ENCODE data around the gene GP2.
"Not testable (repeated sequence)": the region's sequence is repeated elsewhere in the genome, so short reads cannot be mapped to it uniquely, and the experiment has no call there.

GP2 gene

DNA sequence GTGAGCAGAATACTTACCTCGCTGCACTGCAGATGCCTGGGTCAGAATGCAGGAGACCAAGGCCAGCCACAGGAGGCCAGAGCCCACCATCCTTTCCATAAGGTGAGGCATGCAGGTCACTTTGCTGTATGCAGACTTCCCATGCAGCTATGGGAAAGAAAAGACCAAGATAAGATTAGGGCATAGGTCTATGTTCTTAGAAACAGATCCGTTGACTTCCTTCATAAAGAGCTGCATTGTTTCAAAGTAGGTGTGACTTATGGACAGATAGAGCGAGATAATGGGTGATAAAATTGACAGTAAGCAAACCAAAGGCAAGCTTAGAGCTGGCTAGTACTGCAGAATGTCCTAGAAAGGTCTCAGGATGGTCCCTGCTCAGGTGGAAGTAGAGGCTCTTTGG lies 992 bp downstream of the GP2 start:
- H3K9me3 ChIP-seq (ENCODE audit: control insufficient read depth, low read length): no peaks in the 10 kb centered on the region
- no peak overlapping the region for H3K4me3 ChIP-seq (ENCODE audit: extremely low read depth, insufficient read depth, low read length, poor library complexity, severe bottlenecking)
- 84 to 87% methylated on average over 3 of the region's 3 CpGs for WGBS, 2 experiments (ENCODE audit: insufficient coverage in 2 of 2)

DNA sequence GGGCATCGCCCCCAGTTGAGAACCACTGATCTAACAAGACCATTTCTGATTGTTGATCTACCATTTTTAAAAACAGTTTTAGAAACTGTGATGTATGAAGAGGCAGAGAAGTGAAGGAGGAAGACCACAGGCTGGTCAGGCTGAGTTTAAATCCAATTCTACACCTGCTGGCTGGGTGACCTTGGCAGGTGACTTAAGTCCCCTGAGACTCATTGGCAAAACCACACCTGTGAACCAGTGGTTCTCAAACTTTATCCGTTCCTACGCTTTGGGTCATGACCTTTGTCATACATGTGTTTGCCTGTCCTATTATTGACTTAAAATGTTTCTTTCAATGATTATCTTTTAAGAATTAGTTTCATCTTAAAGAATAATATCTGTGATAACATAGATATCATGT lies 2.3 kb downstream of the GP2 start:
- no CpG with 5 or more reads among the region's 3 CpGs for WGBS, 2 experiments (ENCODE audit: insufficient coverage in 2 of 2)

More for the DNA sequence above, 992 bp downstream of the GP2 start:
- H3K36me3 ChIP-seq (ENCODE audit: control insufficient read depth, insufficient read depth, low read length): no peaks in the 10 kb centered on the region
- H3K27ac ChIP-seq (ENCODE audit: low read depth, low read length, severe bottlenecking): no peak overlapping the region
- H3K4me1 ChIP-seq (ENCODE audit: control insufficient read depth, insufficient read depth, low read length, poor library complexity, severe bottlenecking): no peaks in the 10 kb centered on the region

DNA sequence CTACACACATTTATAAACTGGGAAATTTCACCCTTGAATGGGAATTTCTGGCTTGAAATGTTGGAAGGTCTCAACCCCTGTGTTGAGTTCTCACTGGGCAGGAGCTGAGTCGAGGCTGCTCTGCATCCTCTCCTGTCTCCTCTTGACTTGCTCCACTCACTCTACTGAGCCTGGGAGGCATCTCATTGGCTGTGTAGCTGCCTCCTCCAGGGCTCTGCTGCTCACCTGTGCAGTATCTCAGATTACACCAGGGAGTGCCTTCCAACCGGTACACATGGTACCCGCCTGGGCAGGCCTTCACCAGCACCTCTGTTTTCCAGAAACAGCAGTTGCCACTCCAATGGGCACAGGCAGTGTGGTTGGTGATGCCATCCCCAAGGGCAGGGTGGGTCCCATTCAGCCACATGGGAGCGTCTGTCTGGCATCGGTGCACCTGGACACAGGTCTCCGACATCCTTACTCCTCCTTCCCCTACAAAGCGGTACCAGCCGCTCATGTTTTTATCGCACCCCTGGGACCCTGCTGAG lies 3.7 kb downstream of the GP2 start:
- Histone ChIP-seq H3K9me3 (ENCODE audit: control insufficient read depth, low read length) (no peaks in the 10 kb centered on the region), H3K36me3 (ENCODE audit: control insufficient read depth, insufficient read depth, low read length) (no peaks in the 10 kb centered on the region), H3K4me3 (ENCODE audit: extremely low read depth, insufficient read depth, low read length, poor library complexity, severe bottlenecking) (no peak overlapping the region), H3K27ac (ENCODE audit: low read depth, low read length, severe bottlenecking) (no peak overlapping the region), H3K4me1 (ENCODE audit: control insufficient read depth, insufficient read depth, low read length, poor library complexity, severe bottlenecking) (no peaks in the 10 kb centered on the region)
- WGBS, 2 experiments (ENCODE audit: insufficient coverage in 2 of 2): 78 to 82% methylated on average over 5 to 6 of the region's 9 CpGs

More for the DNA sequence above, 2.3 kb downstream of the GP2 start:
- H3K4me1 ChIP-seq (ENCODE audit: control insufficient read depth, insufficient read depth, low read length, poor library complexity, severe bottlenecking): no peaks in the 10 kb centered on the region
- no peaks in the 10 kb centered on the region for H3K9me3 ChIP-seq (ENCODE audit: control insufficient read depth, low read length)
- no peak overlapping the region for H3K4me3 ChIP-seq (ENCODE audit: extremely low read depth, insufficient read depth, low read length, poor library complexity, severe bottlenecking)
- H3K27ac ChIP-seq (ENCODE audit: low read depth, low read length, severe bottlenecking): no peak overlapping the region
- no peaks in the 10 kb centered on the region for H3K36me3 ChIP-seq (ENCODE audit: control insufficient read depth, insufficient read depth, low read length)

DNA sequence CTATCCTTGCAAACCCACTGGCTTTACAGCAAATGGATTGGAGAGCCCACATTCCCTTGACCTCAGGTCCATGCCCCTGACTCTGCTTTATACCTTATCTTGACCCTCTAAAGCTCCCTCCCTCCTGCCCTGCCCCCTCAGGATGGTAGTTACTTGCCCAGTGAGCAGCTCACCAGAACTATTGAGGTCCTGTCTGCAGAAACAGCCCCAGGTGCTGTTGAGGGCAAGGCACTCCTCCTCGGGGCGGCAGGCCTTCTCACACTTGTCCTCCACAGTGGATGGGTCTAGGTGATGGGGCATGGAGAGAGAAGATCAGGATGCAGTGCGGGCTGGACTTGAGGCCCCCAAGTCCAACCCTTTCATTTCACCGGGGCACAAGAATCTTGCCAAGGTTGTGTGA lies 4.6 kb downstream of the GP2 start:
- Histone ChIP-seq H3K9me3 (ENCODE audit: control insufficient read depth, low read length) (no peaks in the 10 kb centered on the region), H3K27ac (ENCODE audit: low read depth, low read length, severe bottlenecking) (no peak overlapping the region), H3K4me1 (ENCODE audit: control insufficient read depth, insufficient read depth, low read length, poor library complexity, severe bottlenecking) (no peaks in the 10 kb centered on the region), H3K36me3 (ENCODE audit: control insufficient read depth, insufficient read depth, low read length) (no peaks in the 10 kb centered on the region), H3K4me3 (ENCODE audit: extremely low read depth, insufficient read depth, low read length, poor library complexity, severe bottlenecking) (no peak overlapping the region)
- WGBS, 2 experiments (ENCODE audit: insufficient coverage in 2 of 2): 91 to 100% methylated on average over 2 to 4 of the region's 4 CpGs

DNA sequence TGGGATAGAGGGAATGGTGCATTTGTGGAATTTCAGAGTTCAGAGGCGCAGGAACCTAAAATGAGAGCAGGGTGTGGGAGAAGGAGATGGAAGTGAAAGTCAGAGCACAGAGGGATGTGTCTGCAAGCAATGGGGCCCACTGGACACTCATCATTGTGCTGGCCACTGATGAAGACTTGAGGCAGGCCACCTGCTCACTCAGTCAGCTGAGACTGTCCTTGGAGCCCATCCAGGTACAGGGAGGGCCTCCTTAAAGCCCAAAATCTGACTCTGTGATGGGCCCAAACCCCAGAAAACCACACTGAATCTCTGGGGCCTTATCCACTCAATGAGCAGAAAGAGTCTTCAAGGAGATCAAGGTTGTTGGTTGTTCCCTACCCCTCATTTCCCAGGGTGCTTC lies 5.6 kb downstream of the GP2 start:
- Histone ChIP-seq H3K9me3 (ENCODE audit: control insufficient read depth, low read length) (no peaks in the 10 kb centered on the region), H3K4me3 (ENCODE audit: extremely low read depth, insufficient read depth, low read length, poor library complexity, severe bottlenecking) (no peak overlapping the region), H3K36me3 (ENCODE audit: control insufficient read depth, insufficient read depth, low read length) (no peaks in the 10 kb centered on the region), H3K4me1 (ENCODE audit: control insufficient read depth, insufficient read depth, low read length, poor library complexity, severe bottlenecking) (no peaks in the 10 kb centered on the region), H3K27ac (ENCODE audit: low read depth, low read length, severe bottlenecking) (no peak overlapping the region)
- WGBS, 2 experiments (ENCODE audit: insufficient coverage in 2 of 2): 89 to 90% methylated on average over 1 of the region's 1 CpG

DNA sequence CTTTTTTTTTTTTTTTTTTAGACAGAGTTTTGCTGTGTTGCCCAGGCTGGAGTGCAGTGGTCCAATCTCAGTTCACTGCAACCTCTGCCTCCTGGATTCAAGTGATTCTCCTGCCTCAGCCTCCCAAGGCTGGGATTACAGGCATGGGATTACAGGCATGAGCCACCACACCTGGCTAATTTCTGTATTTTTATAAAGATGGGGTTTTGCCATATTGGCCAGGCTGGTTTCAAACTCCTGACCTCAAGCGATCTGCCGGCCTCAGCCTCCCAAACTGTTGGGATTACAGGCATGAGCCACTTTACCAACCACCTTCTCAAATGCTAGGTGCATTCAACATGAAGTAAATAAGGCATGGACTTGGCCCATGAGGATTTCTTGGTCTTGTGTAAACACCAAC lies 6.3 kb downstream of the GP2 start:
- WGBS, 2 experiments (ENCODE audit: insufficient coverage in 2 of 2): 83% methylated on average over 1 of the region's 2 CpGs; no CpG with 5 or more reads in 1 of the 2 experiments

DNA sequence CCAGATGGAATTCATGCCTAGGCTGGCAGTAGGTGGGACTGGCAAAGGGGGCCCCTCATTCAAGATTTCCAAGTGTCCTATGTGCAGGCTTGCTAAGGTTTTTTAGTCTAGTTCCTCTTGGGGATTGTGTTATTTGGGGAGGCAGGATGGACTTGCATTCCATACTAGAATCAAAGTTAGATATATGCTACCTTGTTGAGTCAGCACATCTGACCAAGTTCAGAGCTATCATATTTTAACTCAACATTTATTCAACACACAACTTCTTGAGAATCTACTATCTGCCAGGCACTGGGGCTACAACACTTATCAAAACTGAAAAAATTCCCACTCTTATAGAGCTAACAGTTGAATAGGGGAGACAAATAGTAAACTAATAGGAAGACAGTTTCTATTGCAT lies 6.7 kb downstream of the GP2 start:
- no peaks in the 10 kb centered on the region for H3K9me3 ChIP-seq (ENCODE audit: control insufficient read depth, low read length)
- H3K4me1 ChIP-seq (ENCODE audit: control insufficient read depth, insufficient read depth, low read length, poor library complexity, severe bottlenecking): no peaks in the 10 kb centered on the region
- H3K27ac ChIP-seq (ENCODE audit: low read depth, low read length, severe bottlenecking): no peak overlapping the region
- no peaks in the 10 kb centered on the region for H3K36me3 ChIP-seq (ENCODE audit: control insufficient read depth, insufficient read depth, low read length)
- H3K4me3 ChIP-seq (ENCODE audit: extremely low read depth, insufficient read depth, low read length, poor library complexity, severe bottlenecking): no peak overlapping the region

More for the DNA sequence above, 6.3 kb downstream of the GP2 start:
- not testable (repeated sequence) for H3K4me3 ChIP-seq (ENCODE audit: extremely low read depth, insufficient read depth, low read length, poor library complexity, severe bottlenecking); H3K27ac ChIP-seq (ENCODE audit: low read depth, low read length, severe bottlenecking); H3K9me3 ChIP-seq (ENCODE audit: control insufficient read depth, low read length); H3K36me3 ChIP-seq (ENCODE audit: control insufficient read depth, insufficient read depth, low read length); H3K4me1 ChIP-seq (ENCODE audit: control insufficient read depth, insufficient read depth, low read length, poor library complexity, severe bottlenecking)

DNA sequence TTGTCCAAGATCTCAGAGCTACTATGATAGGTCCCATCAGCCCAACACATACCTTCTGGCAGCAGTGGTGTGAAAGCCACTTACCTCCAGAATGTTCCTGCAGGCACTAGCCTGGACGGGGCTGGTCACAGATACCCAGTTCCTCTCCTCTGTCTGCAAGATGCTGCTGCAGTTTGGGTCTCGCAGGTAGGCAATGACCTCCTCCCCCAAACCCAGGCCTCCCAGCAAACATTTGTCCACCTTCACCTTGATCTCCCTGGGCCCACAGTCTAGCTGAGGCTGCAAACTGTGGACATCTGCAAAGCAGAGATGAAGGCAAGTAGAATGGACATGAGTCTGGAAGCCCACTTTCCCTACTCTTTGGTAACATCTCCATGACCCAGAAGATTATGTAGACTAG lies 7.1 kb downstream of the GP2 start:
- H3K4me3 ChIP-seq (ENCODE audit: extremely low read depth, insufficient read depth, low read length, poor library complexity, severe bottlenecking): no peak overlapping the region
- H3K4me1 ChIP-seq (ENCODE audit: control insufficient read depth, insufficient read depth, low read length, poor library complexity, severe bottlenecking): no peaks in the 10 kb centered on the region
- no peaks in the 10 kb centered on the region for H3K36me3 ChIP-seq (ENCODE audit: control insufficient read depth, insufficient read depth, low read length)
- WGBS, 2 experiments (ENCODE audit: insufficient coverage in 2 of 2): 60 to 71% methylated on average over 1 of the region's 2 CpGs
- H3K27ac ChIP-seq (ENCODE audit: low read depth, low read length, severe bottlenecking): no peak overlapping the region
- no peaks in the 10 kb centered on the region for H3K9me3 ChIP-seq (ENCODE audit: control insufficient read depth, low read length)

DNA sequence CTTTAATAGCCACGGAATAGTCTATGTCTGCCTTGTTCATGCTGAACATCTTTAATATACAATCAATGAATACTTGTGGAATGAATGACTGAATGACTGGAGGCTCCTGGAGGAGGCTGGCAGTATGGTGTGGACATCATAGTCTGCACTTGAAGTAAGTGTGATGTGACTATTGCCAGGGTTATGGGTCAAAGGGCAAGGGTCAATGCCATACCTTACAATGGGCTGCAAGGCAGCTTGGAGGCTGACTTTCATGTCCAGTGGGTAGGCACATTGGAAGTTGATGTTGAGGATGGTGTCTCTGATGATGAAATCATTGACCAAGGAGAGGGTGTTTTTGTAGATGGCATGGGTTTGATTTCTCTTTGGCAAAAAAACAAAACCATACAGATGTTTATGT lies 7.9 kb downstream of the GP2 start:
- no peak overlapping the region for H3K4me3 ChIP-seq (ENCODE audit: extremely low read depth, insufficient read depth, low read length, poor library complexity, severe bottlenecking)
- no peak overlapping the region for H3K27ac ChIP-seq (ENCODE audit: low read depth, low read length, severe bottlenecking)
- H3K9me3 ChIP-seq (ENCODE audit: control insufficient read depth, low read length): no peaks in the 10 kb centered on the region
- WGBS, 2 experiments (ENCODE audit: insufficient coverage in 2 of 2): no CpG with 5 or more reads among the region's 1 CpG
- H3K4me1 ChIP-seq (ENCODE audit: control insufficient read depth, insufficient read depth, low read length, poor library complexity, severe bottlenecking): no peaks in the 10 kb centered on the region
- H3K36me3 ChIP-seq (ENCODE audit: control insufficient read depth, insufficient read depth, low read length): no peaks in the 10 kb centered on the region

DNA sequence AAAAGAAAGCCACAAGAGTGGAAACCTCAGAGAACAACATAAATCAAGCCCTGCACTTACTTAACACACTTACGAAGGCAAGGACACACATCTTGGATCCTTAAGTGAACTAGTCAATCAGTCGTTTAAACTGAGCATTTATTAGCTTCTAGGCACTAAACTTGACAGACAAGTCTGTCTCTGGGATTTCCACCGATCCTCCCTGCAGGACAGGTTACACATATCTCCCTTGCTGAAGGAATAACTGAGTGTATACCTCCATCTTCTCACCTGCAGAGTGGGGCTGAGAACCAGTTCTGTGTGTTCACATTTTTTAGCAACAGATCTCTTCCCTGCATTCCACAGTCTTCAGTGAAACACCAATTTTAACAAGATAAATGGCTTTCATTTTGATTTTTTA lies 8.9 kb downstream of the GP2 start:
- 83 to 85% methylated on average over 2 to 3 of the region's 3 CpGs for WGBS, 2 experiments (ENCODE audit: insufficient coverage in 2 of 2)

DNA sequence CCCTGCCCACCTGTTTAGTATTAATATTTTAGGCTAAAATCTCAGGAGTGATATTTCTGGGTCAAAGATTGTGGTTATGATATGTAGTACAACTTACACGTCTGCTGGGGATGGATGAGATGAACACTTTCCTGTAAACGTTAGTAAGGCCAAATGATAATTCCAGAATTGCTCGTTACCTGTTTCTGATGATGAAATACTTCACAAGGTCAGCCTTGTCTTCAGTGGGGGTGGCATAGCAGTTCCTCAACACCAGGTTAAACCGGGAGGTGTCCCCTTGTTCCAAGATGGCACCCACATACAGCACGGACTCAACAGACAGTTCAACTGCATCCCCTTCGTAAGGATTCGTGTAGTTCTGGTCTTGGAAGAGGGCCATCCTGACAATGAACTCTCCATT lies 9.3 kb downstream of the GP2 start:
- 91 to 97% methylated on average over 7 of the region's 7 CpGs for WGBS, 2 experiments (ENCODE audit: insufficient coverage in 2 of 2)
- no peaks in the 10 kb centered on the region for H3K36me3 ChIP-seq (ENCODE audit: control insufficient read depth, insufficient read depth, low read length)
- no peaks in the 10 kb centered on the region for H3K4me1 ChIP-seq (ENCODE audit: control insufficient read depth, insufficient read depth, low read length, poor library complexity, severe bottlenecking)
- no peak overlapping the region for H3K27ac ChIP-seq (ENCODE audit: low read depth, low read length, severe bottlenecking)
- H3K9me3 ChIP-seq (ENCODE audit: control insufficient read depth, low read length): no peaks in the 10 kb centered on the region
- no peak overlapping the region for H3K4me3 ChIP-seq (ENCODE audit: extremely low read depth, insufficient read depth, low read length, poor library complexity, severe bottlenecking)

More for the DNA sequence above, 8.9 kb downstream of the GP2 start:
- Histone ChIP-seq H3K4me1 (ENCODE audit: control insufficient read depth, insufficient read depth, low read length, poor library complexity, severe bottlenecking) (no peaks in the 10 kb centered on the region), H3K4me3 (ENCODE audit: extremely low read depth, insufficient read depth, low read length, poor library complexity, severe bottlenecking) (no peak overlapping the region), H3K9me3 (ENCODE audit: control insufficient read depth, low read length) (no peaks in the 10 kb centered on the region), H3K36me3 (ENCODE audit: control insufficient read depth, insufficient read depth, low read length) (no peaks in the 10 kb centered on the region), H3K27ac (ENCODE audit: low read depth, low read length, severe bottlenecking) (no peak overlapping the region)
